Ureter (tissue), 1 donor: ENCODE results near the gene RBL2. TPM values are rescaled to one million over a fixed set of nuclear protein-coding genes. Genes with fewer than 3 reads are reported as not detected.

Experiments
- DNase-seq: peaks from one replicate; pipeline ENCODE4 v3.0.0-alpha.2; 2020; ENCODE audit warnings: low spot score
- total RNA-seq: library from RNA; stranded (reverse); gene quantifications from one replicate; pipeline ENCODE4 v1.2.4, GENCODE V29; 2023
- donor health status: DM: yes; HTN: yes; CAD: no.

Gene RBL2
- total RNA-seq, 1 donor from 2014 or later = 74.9 TPM

- no peak for DNase-seq
Observed at GRCh38 chr16:53456625-53457024, 22.4 kb downstream of the RBL2 start.

- DNase-seq = no peak
Observed at GRCh38 chr16:53457670-53458069, 23.4 kb downstream of the RBL2 start.

- DNase-seq = no peak
Observed at GRCh38 chr16:53458635-53459034, 24.4 kb downstream of the RBL2 start.

- no peak for DNase-seq
Observed at GRCh38 chr16:53465606-53466280, 31.5 kb downstream of the RBL2 start.

- DNase-seq = no peak
Observed at GRCh38 chr16:53476867-53477266, 42.6 kb downstream of the RBL2 start.

DNA sequence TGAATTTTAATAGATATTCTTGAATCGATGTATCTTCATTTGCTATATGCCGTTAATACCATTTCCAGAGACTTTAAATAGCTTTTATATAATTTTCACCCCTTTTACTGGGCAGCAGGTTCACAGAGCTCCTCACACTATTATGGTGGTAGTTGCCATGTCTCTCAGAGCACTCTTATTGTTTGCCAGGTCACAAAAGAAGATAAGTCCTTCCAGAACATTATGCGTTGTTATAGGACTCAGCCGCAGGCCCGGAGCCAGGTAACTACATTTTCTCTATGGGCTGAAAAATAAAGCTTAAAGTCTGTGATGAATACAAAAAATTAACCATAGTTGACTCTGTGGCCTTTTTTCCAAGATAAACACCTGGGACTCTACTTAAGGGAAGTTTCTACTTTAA is 44.7 kb downstream of the RBL2 start:
- no peak for DNase-seq

DNA sequence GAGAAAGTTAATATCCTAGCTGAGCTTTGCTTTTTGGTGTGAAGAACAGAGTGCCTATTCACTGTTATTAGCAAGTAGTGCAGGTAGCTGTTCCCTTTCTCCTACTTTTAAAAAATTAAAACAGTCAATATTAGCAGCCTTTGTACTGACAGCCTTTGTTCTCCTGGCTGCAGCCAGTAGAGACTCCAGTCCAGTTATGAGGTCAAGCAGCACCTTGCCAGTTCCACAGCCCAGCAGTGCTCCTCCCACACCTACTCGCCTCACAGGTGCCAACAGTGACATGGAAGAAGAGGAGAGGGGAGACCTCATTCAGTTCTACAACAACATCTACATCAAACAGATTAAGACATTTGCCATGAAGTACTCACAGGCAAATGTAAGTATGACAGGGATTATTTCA is 46.1 kb downstream of the RBL2 start:
- no peak for DNase-seq

DNA sequence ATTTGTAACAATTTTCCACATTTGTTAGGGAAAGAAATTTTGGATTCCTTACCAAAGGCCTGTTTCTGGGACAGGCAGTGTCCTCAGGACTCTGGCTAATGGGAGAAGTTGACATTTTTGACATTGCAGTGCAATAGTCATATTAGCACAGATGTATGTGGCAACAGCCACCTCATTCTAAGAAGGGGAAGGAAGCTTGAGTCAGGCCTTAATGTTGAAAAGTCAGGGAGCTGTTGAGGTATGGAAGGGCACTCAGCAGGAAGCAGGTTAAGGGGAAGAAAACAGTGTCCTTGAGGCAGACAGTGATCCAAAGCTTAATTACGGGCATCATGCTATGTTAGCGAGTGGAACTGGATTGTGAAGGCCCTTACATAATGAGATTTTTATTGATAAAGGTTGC is 47.9 kb downstream of the RBL2 start:
- no peak for DNase-seq

DNA sequence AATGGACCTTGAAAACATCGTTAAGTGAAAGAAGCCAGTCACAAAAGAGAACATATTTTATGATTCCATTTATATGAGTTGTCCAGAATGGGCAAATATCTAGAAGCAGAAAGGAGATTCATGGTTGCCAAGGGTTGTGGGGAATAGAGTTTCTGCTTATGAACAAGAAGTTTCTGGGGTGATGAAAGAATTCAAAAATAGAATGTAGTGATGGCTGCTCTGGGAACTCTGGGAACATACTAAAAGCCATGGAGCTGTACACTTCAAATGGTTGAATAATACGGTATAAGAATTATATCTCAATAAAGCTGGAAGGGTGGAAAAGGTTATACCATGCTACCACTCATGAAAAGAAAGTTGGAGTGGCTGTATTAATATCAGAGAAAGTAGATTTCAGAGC is 50.3 kb downstream of the RBL2 start:
- no peak for DNase-seq

DNA sequence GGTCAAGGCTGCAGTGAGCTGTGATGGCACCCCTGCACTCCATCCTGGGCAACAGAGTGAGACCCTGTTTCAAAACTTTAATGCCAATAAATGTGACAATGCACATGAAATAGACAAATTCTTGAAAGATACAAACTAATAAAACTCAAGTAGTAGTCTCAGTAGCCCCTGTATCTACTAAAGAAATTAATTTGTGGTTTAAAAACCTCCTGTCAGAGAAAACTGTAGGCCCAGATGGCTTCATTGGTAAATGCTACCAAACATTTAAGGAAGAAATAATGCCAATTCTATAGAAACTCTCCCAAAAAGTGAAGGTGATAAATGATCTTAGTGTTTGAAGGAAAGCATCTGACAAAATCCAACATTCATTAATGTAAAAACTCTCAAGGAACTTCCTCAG is 52.0 kb downstream of the RBL2 start:
- no peak for DNase-seq

DNA sequence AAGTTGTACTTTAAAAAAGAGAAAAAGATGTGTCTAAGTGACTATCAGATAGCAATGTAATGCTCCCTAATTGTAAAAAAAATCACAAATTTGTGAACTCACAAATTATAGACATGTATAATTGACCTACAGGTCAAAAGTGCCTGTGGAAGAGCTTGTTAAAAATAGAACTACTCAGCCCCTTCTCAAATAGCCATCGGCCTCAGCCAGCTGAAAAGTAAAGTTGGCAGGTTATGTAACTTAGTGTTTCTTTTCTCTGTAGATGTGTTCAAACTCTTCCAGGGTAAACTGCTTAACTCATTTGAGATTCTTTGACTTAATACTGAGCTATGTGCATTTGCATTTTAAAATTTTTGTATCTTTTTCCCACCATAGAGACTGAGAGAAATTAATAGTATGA is 55.5 kb downstream of the RBL2 start:
- DNase-seq = no peak

DNA sequence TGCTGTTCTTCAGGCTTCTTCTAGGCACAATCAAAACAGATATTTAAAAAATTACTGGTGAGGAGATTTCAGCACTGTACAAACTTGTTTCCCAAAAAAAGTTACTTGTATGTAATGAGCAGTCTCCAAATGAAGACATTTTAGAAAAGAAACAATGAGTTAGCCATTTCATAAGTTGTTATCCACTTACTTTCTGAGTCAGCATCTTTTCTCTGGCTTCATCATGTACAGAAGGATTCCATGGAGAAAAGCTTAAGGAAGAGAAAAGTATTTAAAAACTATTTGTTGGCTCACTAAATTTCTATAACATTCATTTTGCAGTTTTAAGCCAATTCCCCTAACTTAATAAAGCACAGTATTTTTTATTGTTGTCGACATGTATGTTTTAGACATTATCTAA is 58.2 kb downstream of the RBL2 start:
- no peak for DNase-seq

- no peak for DNase-seq
Observed at GRCh38 chr16:53494636-53495035, 60.4 kb downstream of the RBL2 start.

- no peak for DNase-seq
Observed at GRCh38 chr16:53495325-53495724, 61.1 kb downstream of the RBL2 start.

GRCh38 chr16:53498984-53499383 is 64.7 kb downstream of the RBL2 start:
- no peak for DNase-seq

DNA sequence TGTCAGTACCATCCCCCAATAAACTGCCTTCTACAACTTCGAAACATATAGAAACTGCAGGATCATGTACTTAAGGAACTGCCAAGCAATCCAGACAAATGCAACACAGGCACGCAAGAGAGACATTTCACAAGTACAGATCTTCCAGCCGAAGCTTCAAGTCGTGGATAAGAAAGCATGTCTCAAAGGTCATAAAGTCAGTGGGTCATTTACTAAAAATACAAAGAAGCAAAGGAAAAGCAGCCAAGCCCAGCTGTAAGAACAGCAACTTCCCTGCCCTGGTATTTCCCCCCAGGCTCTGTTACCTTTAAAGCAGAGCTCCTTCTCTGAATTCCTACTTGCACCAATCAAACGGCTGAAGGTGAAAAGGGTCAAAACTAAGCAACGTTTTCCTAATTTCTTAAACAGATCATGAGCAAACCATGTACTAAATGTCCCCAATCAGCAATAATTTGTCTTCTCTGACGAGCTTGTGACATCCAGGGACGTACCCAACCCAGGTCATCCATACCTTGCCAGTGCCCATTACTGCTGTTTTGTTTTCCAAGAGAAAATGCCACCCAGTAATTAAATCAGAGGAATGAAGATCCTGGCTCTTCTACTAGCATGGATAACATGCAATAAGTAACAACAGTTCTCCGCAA is 67.1 kb downstream of the RBL2 start:
- no peak for DNase-seq

- peak; percentile 79 for DNase-seq
Observed at GRCh38 chr16:53502331-53503269, 68.3 kb downstream of the RBL2 start, which contains the start of gene AKTIP. AKTIP (minus strand) TSS chr16:53503209; CDS start chr16:53500259, 2,950 bp downstream.

DNA sequence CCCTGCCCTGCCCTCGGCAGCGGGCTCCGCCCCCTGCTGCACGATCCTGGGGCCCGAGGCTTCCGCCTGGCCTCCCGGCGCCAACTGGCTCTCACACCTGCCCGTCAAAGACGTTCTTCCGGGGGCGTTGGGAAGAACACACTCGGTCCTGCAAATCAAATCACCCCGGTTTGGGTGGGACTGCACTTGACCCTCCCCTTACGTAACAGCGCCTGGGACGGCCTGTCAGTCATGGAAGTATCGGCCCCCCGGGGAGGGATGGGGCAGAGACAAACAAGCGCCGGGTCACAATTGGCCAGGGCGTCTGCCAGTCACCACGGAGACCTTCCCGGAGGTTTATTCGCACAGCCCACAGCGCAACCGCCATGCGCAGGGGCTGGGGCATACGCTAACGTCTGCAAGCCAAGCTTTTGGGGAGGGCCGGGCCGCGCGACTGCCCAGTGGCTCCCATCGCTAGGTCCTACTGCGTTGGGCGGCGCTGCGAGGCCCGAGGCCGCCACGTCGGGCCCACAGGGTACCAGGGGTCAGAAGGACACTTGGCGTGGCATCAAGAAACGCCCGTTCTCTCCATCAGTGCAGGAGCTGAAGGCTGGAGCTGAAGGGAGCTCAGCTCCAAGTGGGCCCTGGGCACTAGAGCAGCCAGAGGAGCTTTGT is 69.1 kb downstream of the RBL2 start:
- peak; percentile 100 for DNase-seq

DNA sequence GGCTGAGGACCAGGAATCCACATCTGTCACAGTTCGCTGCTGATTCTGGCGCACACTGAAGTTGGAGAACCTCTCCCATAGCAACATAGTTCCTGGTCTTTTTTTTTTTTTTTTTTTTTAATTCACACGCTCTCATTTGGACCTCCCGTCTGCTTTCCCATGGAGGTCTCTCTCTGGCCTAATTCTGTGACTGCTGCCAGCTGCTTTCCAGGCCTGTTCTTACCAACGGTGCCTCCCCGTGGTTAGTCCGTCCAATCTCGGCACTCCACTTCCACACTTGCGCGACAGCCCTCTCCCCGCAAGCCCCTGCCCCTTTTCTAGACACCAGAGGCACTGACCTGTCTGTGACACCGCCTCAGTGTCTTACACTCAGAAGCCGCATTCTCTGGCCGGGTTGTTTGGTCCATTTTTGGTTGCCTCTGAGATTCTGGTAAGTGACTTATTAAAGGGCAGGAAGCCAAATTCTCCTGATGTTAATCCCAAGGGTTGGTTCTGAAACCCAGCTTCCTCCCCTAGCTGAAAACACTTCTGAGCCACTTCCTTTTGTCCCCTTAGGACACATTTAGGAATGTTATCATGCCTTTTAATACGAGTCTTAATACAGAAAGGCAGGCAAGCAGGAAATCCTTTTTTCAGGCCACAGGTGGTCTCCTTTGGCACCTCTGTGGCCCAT is 69.9 kb downstream of the RBL2 start:
- DNase-seq = peak; percentile 70

DNA sequence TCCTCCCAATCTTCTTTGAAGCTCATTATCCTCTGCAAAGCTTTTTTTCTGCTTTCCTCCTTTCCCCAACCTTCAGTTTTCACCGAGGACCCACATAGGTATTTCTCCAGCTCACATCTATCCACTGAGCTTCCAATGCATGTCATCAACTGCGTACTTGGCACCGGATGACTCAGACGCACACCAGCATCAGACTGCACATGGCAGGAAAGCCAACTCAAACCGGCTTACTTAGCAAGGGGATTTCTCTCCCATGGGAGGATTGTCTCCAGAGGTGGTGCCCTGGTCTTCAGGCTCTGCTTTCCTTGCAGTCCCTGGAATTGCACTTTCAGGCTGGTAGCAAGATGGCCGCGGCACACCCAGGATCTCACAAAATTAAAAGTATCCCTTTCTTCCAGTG is 70.4 kb downstream of the RBL2 start:
- DNase-seq = peak; percentile 42

GRCh38 chr16:53506254-53506653 is 72.0 kb downstream of the RBL2 start:
- peak; percentile 26 for DNase-seq
